Progenitor cell of endocrine pancreas (in vitro differentiated cells): ENCODE measurements around the gene PTGIS. TPM values are rescaled to one million over a fixed set of nuclear protein-coding genes. Genes with fewer than 3 reads are reported as not detected.

Source experiments
- DNase-seq: peaks from one replicate; pipeline ENCODE4 v3.0.0; 2021; ENCODE audit warnings: low spot score; ENCODE audit not compliant: unreplicated experiment
- H3K27ac Mint-ChIP-seq: 2 replicates; pipeline ENCODE4 v1.8.0; 2021; ENCODE audit warnings: mild to moderate bottlenecking, moderate library complexity, mixed read lengths
- H3K27me3 Mint-ChIP-seq: 2 replicates; pipeline ENCODE4 v1.8.0; 2021; ENCODE audit warnings: mixed read lengths
- H3K36me3 Mint-ChIP-seq: 2 replicates; pipeline ENCODE4 v1.8.0; 2022; ENCODE audit warnings: mixed read lengths; ENCODE audit not compliant: insufficient read depth
- H3K4me1 Mint-ChIP-seq: 2 replicates; pipeline ENCODE4 v1.8.0; 2021; ENCODE audit warnings: low read depth, mixed read lengths
- H3K4me3 Mint-ChIP-seq: 2 replicates; pipeline ENCODE4 v1.8.0; 2021; ENCODE audit warnings: low read depth, mild to moderate bottlenecking, moderate library complexity, mixed read lengths
- H3K9me3 Mint-ChIP-seq: 2 replicates; pipeline ENCODE4 v1.8.0; 2021; ENCODE audit warnings: low read depth, mixed read lengths
- total RNA-seq: library from RNA; stranded (reverse); gene quantifications from 2 replicates; pipeline ENCODE4 v1.2.1, GENCODE V29; 2021
- TF ChIP-seq, protein P1 (sequence below): fragments of 200-600 bp; sonication (generic); IDR thresholded peaks from one replicate; pipeline ENCODE4 v1.5.0; 2021; ENCODE audit warnings: antibody characterized with exemption, mild to moderate bottlenecking; ENCODE audit not compliant: unreplicated experiment

The PTGIS gene
- total RNA-seq, 1 donor from 2014 or later = 19.3 TPM

DNA sequence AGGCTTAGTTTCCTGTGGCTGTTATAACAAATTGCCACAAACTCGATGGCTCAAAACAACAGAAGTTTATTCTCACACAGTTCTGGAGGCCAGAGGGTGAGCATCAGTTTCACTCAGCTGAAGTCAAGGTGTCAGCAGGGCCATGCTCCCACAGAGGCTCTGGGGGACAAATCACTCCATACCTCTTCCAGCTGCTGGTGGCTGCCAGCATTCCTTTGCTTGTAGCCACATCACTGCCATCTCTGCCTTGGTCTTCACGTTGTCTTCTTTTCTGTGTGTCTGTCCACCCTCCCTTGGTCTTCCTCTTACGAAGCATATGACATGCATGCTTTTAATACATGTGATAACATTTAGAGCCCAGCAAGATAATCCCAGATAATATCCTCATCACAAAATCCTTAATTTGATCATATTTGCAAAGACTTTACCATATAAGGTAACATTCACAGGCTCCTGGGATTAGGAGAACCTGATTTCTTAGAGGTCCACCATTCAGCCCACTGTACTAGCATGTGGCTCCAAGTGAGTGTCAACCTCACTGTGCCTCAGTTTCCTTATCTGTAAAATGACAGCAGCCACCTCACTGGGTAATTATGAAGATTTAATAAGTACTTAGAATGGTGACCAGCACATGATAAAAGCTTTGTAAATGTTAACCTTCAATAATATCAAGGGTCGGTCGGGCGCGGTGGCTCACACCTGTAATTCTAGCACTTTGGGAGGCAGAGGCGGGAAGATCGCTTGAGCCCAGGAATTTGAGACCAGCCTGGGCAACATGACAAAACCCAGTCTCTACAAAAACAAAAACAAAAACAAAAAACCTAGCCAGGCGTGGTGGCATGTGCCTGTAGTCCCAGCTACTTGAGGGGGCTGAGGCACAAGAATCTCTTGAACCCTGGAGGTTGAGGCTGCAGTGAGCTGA lies 14.7 kb upstream of the PTGIS start:
- Mint-ChIP-seq H3K4me1 (peaks cover 38% of the 10 kb centered on the region), H3K27me3 (no peaks in the 10 kb centered on the region), H3K36me3 (peaks cover 2% of the 10 kb centered on the region), H3K9me3 (peaks cover 6% of the 10 kb centered on the region), H3K4me3 (no peak overlapping the region), H3K27ac (no peak overlapping the region)
- TF ChIP-seq, protein P1, sequence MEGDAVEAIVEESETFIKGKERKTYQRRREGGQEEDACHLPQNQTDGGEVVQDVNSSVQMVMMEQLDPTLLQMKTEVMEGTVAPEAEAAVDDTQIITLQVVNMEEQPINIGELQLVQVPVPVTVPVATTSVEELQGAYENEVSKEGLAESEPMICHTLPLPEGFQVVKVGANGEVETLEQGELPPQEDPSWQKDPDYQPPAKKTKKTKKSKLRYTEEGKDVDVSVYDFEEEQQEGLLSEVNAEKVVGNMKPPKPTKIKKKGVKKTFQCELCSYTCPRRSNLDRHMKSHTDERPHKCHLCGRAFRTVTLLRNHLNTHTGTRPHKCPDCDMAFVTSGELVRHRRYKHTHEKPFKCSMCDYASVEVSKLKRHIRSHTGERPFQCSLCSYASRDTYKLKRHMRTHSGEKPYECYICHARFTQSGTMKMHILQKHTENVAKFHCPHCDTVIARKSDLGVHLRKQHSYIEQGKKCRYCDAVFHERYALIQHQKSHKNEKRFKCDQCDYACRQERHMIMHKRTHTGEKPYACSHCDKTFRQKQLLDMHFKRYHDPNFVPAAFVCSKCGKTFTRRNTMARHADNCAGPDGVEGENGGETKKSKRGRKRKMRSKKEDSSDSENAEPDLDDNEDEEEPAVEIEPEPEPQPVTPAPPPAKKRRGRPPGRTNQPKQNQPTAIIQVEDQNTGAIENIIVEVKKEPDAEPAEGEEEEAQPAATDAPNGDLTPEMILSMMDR = no peak
- DNase-seq = no peak

DNA sequence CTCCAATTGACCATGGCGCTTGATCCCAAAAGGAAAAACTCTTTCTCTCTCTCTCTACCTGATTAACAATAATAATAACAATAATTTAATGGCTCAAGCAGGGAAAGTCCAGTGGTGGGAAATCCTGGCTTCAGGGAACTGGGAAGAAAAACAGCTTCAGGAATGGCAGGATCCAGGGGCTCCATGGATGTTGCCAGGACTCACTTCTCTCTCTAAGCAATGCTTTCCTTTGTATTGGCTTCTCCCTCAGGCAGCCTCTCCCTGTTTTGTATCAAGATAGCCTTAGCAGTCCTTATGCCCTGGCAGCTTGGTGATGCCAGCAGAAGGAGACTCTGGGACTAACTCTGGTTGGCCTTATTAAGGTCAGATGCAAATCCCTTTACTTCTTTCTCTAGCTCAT lies 13.5 kb upstream of the PTGIS start:
- Mint-ChIP-seq H3K4me3 (no peak overlapping the region), H3K27ac (no peak overlapping the region), H3K4me1 (peaks cover 38% of the 10 kb centered on the region), H3K36me3 (peaks cover 2% of the 10 kb centered on the region), H3K27me3 (peaks cover 5% of the 10 kb centered on the region), H3K9me3 (peaks cover 8% of the 10 kb centered on the region)
- TF ChIP-seq, protein P1 = no peak
- no peak for DNase-seq

DNA sequence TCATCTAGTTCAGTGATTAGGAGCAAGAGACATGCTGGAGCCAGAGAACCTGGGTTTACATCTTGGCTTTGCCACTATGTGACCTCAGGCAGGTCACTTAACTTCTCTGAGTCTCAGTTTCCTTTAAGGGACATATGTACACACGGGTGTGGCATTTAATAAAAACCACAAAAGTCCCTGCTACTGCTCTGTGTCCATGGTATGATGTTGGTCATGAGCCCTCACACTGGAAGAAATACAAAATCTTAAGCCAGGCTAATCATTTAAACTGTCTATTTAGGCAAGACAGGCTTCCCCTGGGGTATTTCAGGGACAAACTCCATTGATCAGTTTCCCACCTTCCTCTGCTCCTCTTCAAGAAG lies 12.9 kb upstream of the PTGIS start:
- peaks cover 38% of the 10 kb centered on the region for H3K4me1 Mint-ChIP-seq
- TF ChIP-seq, protein P1 = no peak
- no peak for DNase-seq
- peaks cover 10% of the 10 kb centered on the region for H3K27me3 Mint-ChIP-seq
- peak overlapping the region; percentile 29 for H3K27ac Mint-ChIP-seq
- H3K9me3 Mint-ChIP-seq = peaks cover 10% of the 10 kb centered on the region
- H3K36me3 Mint-ChIP-seq = peaks cover 2% of the 10 kb centered on the region
- H3K4me3 Mint-ChIP-seq = no peak overlapping the region

DNA sequence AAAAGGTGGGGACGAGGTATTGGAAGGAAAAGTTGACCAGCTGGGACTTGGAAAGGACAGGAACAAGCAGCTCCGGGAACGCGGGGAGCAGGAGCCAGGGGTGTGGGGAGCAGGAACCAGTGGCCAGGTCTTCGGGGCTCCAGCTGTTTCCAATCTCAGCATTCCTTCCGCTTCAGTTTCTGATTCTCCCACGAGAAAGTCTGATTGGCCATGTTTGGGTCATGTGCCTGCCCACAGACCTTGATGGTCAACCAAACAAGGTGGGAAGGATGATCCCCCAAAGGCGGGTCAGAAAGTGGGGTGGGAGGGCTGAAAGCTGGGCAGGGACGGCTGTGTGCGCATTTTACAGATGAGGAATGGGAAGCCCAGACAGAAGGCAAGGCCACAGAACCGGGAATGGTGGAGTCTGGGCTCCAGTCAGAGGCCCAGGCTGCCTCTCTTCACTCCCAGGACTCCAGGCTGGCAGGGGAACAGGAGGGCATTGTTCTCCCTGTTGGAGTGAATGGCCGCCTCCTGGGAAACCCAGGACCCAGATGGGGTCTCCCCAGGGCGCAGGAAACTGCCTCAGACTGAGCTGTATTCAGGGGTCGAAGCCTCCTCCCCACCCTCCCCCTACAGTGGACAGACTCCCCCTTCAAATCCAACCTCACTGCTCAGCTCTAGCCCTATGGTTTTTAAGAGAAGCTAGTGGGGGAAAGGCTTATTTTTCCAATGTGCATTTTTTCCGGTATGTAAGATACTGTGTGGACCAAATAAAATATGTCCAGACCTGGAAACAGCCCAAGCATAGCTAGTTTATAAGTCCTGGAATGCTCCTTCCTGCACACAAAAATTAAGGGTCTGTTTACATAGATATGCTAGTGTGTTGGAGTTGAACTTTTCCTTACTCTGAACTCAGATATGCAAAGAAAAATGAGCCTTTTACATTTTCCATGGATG lies 12.2 kb upstream of the PTGIS start:
- peak overlapping the region; percentile 29 for H3K27ac Mint-ChIP-seq
- TF ChIP-seq, protein P1 = no peak
- peaks cover 34% of the 10 kb centered on the region for H3K4me1 Mint-ChIP-seq
- H3K9me3 Mint-ChIP-seq = peaks cover 10% of the 10 kb centered on the region
- H3K4me3 Mint-ChIP-seq = no peak overlapping the region
- peaks cover 10% of the 10 kb centered on the region for H3K27me3 Mint-ChIP-seq
- peaks cover 2% of the 10 kb centered on the region for H3K36me3 Mint-ChIP-seq
- DNase-seq = no peak

DNA sequence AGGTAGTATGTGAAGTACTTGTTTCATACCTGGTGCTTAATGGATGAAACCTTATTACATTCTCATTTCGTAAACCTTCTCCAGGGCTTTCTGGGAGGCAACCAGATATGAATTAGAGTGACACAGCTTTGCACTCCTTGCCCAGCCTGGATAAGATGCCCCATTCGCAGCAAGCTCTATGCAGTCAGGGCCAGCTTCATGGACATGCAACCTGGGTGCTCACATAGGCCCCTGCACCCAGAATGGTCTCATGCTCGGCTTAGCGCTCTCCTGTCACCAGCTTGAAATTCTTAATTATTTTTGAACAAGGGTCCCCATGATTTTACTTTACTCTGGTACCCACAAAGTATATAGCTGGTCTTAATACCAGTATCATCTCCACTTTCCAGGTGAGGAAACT lies 11.3 kb upstream of the PTGIS start:
- Mint-ChIP-seq H3K36me3 (peaks cover 2% of the 10 kb centered on the region), H3K27ac (no peak overlapping the region), H3K4me1 (peaks cover 27% of the 10 kb centered on the region), H3K27me3 (peaks cover 10% of the 10 kb centered on the region), H3K4me3 (no peak overlapping the region), H3K9me3 (peaks cover 10% of the 10 kb centered on the region)
- no peak for DNase-seq
- TF ChIP-seq, protein P1 = no peak
